ENCODE measurements around the gene KIF18B. TPM values are rescaled to one million over a fixed set of nuclear protein-coding genes. Genes with fewer than 3 reads are reported as not detected.

The KIF18B gene
- total and polyA plus RNA-seq, 2 donors (not counting 1 experiment from before 2014, with no cell fraction given) = 0.44 to 0.48 TPM

- no peak overlapping the region for H3K4me3 Mint-ChIP-seq
- H4K20me1 ChIP-seq (ENCODE audit: control insufficient read depth, insufficient read depth, low read length, poor library complexity, severe bottlenecking) = no peaks in the 10 kb centered on the region
- WGBS (ENCODE audit: insufficient coverage) = 81% methylated on average over 2 of the region's 2 CpGs
- no peaks in the 10 kb centered on the region for H3K9me3 Mint-ChIP-seq (ENCODE audit: insufficient read depth)
- no peak overlapping the region for H3K27ac ChIP-seq (ENCODE audit: low read length in 2 of 2)
- no peak overlapping the region for H2AFZ ChIP-seq (ENCODE audit: insufficient read depth, low read depth, low read length, poor library complexity, severe bottlenecking)
- no peak overlapping the region for H3K9ac ChIP-seq (ENCODE audit: low read length)
- no peak overlapping the region for H3K4me3 ChIP-seq (ENCODE audit: control extremely low read depth in 1 of 5, extremely low read depth in 1 of 5, insufficient read depth in 1 of 5, low read depth in 2 of 5, low read length in 4 of 5)
- no peaks in the 10 kb centered on the region for H3K36me3 ChIP-seq (replicated peaks in 1 of 2; ENCODE audit: control extremely low read depth in 1 of 2, control insufficient read depth in 1 of 2, extremely low read depth in 1 of 2, insufficient read depth in 2 of 2, low read length in 1 of 2)
- peaks cover 12% of the 10 kb centered on the region for H3K4me1 Mint-ChIP-seq
- peaks cover 10 to 13% of the 10 kb centered on the region in 2 donors for H3K4me1 ChIP-seq (ENCODE audit: control insufficient read depth in 2 of 2, insufficient read depth in 2 of 2, low read length in 2 of 2)
- ATAC-seq (ENCODE audit: low read depth) = no peak
- no peak for TF ChIP-seq EZH2 (IDR thresholded peaks at IDR 0.05; ENCODE audit: borderline replicate concordance, insufficient read depth, low read depth, low read length, poor library complexity, severe bottlenecking)
- TF ChIP-seq CTCF (IDR thresholded peaks at IDR 0.05) = no peak
- intact Hi-C loops (cut with micrococcal nuclease) = no loop called here
- H3K27ac Mint-ChIP-seq = no peak overlapping the region
- no peaks in the 10 kb centered on the region for H3K79me2 ChIP-seq (ENCODE audit: control insufficient read depth, insufficient read depth, low read length)
- H3K27me3 ChIP-seq (replicated peaks in 1 of 4; ENCODE audit: control extremely low read depth in 1 of 4, control insufficient read depth in 3 of 4, insufficient read depth in 4 of 4, low read length in 3 of 4) = peaks cover 0 to 33% (median 6%) of the 10 kb centered on the region in 4 experiments
- POLR2A ChIA-PET = no interaction called here
- H3K4me2 ChIP-seq (replicated peaks; ENCODE audit: low read depth, low read length, poor library complexity, severe bottlenecking) = no peak overlapping the region
- DNase-seq = no peak
- no peaks in the 10 kb centered on the region for H3K9me3 ChIP-seq (ENCODE audit: control extremely low read depth in 1 of 3, control insufficient read depth in 2 of 3, insufficient read depth in 1 of 3, low read length in 2 of 3)
- CTCF ChIA-PET = interaction anchor here (1.0 to 6.0 kb wide), 10 partner anchors 8 to 179 kb away, joined by 3 to 95 read pairs (median 4); a partner anchor contains a TSS
- peaks cover 10% of the 10 kb centered on the region for H3K27me3 Mint-ChIP-seq
Observed at GRCh38 chr17:44919411-44919810, 28.2 kb downstream of the KIF18B start.

GRCh38 chr17:44918006-44918405 lies 29.6 kb downstream of the KIF18B start:
- no peak overlapping the region for H3K4me3 ChIP-seq (ENCODE audit: control extremely low read depth in 1 of 5, extremely low read depth in 1 of 5, insufficient read depth in 1 of 5, low read depth in 2 of 5, low read length in 4 of 5)
- no peak overlapping the region for H3K27ac Mint-ChIP-seq
- peaks cover 0 to 38% (median 6%) of the 10 kb centered on the region in 4 experiments for H3K27me3 ChIP-seq (replicated peaks in 1 of 4; ENCODE audit: control extremely low read depth in 1 of 4, control insufficient read depth in 3 of 4, insufficient read depth in 4 of 4, low read length in 3 of 4)
- H3K4me1 Mint-ChIP-seq = peaks cover 16% of the 10 kb centered on the region
- H3K9ac ChIP-seq (ENCODE audit: low read length) = no peak overlapping the region
- no peaks in the 10 kb centered on the region for H3K79me2 ChIP-seq (ENCODE audit: control insufficient read depth, insufficient read depth, low read length)
- H3K4me3 Mint-ChIP-seq = no peak overlapping the region
- H3K27me3 Mint-ChIP-seq = peaks cover 22% of the 10 kb centered on the region
- H4K20me1 ChIP-seq (ENCODE audit: control insufficient read depth, insufficient read depth, low read length, poor library complexity, severe bottlenecking) = no peaks in the 10 kb centered on the region
- no peak for DNase-seq
- no peak for ATAC-seq (ENCODE audit: low read depth)
- no peak overlapping the region for H3K4me2 ChIP-seq (replicated peaks; ENCODE audit: low read depth, low read length, poor library complexity, severe bottlenecking)
- intact Hi-C loops (cut with micrococcal nuclease) = no loop called here
- no peaks in the 10 kb centered on the region for H3K9me3 ChIP-seq (ENCODE audit: control extremely low read depth in 1 of 3, control insufficient read depth in 2 of 3, insufficient read depth in 1 of 3, low read length in 2 of 3)
- H3K4me1 ChIP-seq (ENCODE audit: control insufficient read depth in 2 of 2, insufficient read depth in 2 of 2, low read length in 2 of 2) = peaks cover 10 to 13% of the 10 kb centered on the region in 2 donors
- no peaks in the 10 kb centered on the region for H3K36me3 ChIP-seq (replicated peaks in 1 of 2; ENCODE audit: control extremely low read depth in 1 of 2, control insufficient read depth in 1 of 2, extremely low read depth in 1 of 2, insufficient read depth in 2 of 2, low read length in 1 of 2)
- no peaks in the 10 kb centered on the region for H3K9me3 Mint-ChIP-seq (ENCODE audit: insufficient read depth)
- H3K27ac ChIP-seq (ENCODE audit: low read length in 2 of 2) = no peak overlapping the region
- no peak overlapping the region for H2AFZ ChIP-seq (ENCODE audit: insufficient read depth, low read depth, low read length, poor library complexity, severe bottlenecking)
- 86% methylated on average over 1 of the region's 2 CpGs for WGBS (ENCODE audit: insufficient coverage)
- TF ChIP-seq EZH2 (IDR thresholded peaks at IDR 0.05; ENCODE audit: borderline replicate concordance, insufficient read depth, low read depth, low read length, poor library complexity, severe bottlenecking) (no peak), CTCF (IDR thresholded peaks at IDR 0.05) (no peak)
- ChIA-PET CTCF (interaction anchor here (0.9 to 6.0 kb wide), 4 partner anchors 104 to 279 kb away, joined by 4 to 95 read pairs (median 6); no protein-coding TSS in a partner anchor), POLR2A (interaction anchor here (0.6 kb wide), 1 partner anchor 237 kb away, joined by 12 read pairs; no protein-coding TSS in a partner anchor)
